HG03439 (cell line): ENCODE data around the gene RFNG.

Experiments
- ATAC-seq: cut with Tn5 transposase; IDR thresholded peaks from one replicate; pipeline ENCODE4 v1.9.1; 2021; ENCODE audit warnings: mild to moderate bottlenecking, moderate library complexity; ENCODE audit not compliant: unreplicated experiment

Gene RFNG

DNA sequence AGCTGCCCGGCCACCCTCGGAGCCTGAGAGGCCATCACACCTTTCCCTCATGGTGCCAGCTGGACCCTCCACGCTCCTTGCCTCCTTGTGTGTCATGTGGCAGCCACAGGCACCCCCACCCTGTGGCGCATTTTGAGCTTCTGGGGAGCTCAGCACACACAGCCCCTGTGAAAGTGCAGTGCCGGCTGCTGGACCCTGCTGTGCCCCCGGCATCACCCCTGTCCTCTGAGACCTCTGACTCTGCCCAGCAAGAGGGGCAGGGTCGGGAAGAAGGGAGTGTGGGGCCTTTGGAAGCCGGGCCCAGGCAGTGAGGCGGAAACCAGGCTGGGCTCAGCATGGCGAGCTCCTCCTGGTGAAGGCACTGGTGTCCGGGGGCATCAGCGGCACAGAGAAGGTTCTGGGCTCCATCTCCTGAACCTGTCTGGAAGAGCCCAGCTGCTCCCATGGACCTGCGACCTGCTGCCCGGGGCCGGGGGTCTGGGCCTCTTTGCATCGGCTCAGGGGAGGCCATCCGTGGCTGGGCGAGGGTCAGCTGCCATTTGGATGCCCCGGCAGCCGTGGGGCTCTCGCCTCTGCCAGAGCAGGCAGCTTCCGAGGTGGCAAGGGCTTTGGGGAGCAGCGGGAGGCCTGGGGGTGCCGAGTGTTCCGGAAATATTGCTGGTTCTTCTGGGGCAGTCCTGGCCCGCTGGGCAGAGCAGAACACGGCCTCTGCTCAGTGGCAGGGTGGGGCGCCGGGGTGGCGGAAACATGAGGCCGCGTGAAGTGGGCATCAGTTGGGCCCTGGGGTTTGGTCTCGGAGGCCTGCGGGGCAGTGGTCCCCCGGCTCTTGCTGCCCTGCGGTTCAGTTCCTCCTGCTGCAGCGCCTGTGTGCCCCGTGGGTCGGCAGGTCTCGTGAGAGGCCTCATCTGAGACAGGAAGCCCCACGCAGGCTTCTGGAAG, 46.8 kb downstream of the RFNG start:
- ATAC-seq, result no peak

DNA sequence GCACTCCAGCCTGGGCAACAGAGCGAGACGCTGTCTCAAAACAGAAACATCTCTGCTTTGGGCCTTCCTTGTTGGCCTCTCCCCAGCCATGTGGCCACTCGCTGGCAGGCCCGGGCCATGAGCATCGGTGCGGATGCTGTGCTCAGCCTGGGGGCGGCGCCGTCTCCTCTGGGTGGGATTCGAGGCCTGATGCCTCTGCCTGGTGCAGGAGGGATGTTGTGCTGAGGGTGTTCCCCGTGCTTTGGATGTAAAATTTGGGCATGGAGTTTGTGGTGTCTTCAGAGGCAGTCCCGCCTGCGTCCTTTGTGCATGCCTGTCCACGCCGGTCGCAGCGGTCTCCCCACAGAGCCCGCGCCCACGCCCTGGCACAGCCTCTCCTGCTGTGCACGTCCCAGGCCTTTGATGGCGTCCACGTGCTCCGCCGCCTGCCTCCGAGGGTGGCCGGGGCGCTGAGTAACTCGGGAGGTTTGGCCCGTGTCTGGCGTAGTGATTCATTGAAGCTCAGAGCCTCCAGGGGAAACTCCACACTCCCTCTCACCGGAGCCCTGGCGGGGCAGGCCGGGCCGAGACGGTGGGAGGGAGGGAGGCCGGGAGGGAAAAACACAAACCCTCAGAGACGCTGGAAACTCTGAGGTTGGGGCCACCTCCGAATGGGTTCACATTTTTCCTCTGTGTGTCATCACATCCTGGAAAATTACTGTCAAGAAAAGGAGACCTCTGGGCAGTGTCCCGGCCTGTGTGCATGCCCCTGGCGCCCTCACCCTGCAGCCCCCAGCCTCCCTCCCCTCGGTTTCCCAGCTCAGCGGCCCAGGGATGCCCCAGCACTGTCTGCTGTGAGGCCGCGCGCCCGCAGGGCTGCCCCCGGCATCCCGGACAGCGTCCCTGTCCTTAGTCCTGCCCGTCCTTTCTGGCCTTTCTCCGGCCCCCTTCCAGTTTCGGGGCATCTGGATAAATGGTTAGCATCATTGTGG, 47.9 kb downstream of the RFNG start:
- ATAC-seq, result no peak

DNA sequence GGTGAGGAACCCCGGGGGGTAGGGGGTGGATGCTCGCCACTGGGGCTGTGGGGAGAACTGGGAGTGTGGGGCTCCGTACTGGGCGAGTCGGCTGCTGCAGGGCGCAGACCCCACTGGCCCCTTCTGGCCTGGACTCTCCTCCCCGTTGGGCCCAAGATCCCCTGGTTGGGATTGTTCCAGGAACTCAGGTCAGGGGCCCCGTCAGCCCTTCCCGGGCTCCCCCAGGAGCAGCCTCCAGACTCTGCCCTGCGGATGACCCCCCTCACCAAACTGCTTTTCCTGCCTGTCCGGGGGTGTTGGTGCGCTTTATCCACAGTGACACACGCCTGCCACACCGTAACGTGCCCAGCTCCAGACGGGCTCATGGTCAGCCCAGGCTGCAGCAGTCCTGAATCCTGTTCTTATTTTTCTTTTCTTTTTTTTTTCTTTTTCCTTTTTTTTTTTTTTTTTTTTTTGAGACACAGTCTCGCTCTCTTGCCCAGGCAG, 50.0 kb downstream of the RFNG start:
- no peak for ATAC-seq

DNA sequence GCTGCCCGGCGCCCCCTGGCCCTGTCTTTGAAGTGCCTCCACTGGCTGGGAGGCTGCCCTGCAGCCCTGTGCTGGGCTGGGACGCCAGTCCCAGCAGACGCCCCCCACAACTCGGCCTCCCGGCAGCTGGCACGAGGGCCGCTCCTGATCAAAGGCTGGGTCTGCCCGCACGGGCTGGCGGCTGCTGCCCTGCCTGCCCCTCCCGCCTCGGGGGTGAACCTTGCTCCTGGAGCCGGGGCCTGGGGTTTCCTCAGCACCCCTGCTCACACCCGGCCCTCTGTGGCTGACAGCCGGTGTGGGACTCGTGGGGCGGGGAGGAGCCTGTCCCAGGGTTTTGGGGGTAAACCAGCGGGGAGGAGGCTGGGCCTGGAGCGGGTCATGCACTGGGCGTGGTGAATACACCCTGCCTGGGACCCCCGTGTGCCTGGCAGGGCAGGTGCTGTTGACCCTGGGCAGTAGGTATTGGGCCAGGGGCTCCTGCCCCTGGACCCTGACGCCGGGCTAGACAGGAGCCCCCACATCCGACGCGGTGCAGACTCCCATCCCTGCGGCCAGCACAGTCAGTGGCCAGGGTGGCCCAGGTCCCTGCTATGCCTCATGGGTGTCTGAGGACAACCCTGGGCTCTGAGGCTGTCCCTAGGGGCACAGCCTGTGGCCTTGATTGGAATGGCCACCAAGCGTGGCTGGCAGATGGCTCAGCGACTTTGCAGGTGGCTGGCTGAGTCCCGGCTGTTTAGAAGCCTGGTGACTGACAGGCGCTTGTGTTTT, 50.6 kb downstream of the RFNG start:
- ATAC-seq, result no peak

DNA sequence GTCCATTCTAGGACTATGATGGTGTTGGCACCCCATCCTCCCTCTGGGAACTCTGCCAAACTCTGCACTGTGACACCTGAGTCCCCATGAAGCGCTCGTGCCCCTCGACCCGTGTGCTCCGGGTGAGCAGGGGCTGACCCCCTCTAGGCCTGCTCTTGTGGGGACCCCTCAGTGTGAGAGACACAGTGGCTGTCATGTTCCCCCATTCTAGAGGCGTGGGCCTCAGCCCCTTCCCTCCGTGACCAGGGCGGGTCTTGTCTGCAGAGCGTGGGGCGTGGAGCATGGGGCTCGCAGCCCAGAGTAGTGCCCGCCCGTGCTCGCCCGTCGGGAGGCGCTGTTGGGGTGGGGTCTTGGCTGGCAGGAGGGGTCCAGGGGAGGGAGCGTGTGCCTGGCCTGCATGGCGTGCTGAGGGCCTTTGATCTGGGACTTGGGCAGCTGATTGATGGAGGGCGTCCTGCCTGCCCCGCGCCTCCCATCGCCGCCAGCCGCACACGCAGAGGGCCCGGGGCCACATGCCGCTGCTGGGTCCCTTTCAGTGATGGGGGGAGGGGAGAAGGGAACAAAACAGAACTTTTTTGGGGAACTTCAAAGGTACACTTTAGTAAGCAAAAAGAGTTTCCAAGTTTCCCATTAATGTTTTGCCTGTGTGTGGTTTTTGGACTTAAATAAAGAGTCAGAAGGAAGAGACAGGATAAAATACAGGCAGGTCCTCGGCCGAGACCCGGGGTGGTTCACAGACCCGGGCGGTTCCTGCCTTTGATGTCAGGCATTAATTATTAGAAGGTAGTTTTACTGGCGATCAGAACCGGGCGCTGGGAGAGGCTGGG, 51.4 kb downstream of the RFNG start:
- no peak for ATAC-seq

DNA sequence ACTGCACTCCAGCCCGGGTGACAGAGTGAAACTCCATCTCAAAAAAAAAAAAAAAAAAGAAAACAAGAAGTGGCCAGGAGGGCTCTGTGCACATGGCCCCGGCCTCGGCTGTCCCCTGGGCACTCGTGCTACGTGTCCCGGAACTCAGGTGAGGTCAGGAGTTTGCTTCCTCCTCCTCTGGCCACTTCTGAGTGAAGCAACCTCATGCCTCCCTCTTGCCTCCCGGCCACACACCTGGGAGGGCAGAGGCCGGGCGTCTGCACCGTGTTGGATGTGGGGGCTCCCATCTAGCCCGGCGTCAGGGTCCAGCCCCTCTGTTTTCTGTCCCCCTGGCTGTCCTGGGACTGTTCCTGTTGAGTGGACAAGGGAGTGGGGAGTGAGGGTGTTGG, 52.0 kb downstream of the RFNG start:
- no peak for ATAC-seq

DNA sequence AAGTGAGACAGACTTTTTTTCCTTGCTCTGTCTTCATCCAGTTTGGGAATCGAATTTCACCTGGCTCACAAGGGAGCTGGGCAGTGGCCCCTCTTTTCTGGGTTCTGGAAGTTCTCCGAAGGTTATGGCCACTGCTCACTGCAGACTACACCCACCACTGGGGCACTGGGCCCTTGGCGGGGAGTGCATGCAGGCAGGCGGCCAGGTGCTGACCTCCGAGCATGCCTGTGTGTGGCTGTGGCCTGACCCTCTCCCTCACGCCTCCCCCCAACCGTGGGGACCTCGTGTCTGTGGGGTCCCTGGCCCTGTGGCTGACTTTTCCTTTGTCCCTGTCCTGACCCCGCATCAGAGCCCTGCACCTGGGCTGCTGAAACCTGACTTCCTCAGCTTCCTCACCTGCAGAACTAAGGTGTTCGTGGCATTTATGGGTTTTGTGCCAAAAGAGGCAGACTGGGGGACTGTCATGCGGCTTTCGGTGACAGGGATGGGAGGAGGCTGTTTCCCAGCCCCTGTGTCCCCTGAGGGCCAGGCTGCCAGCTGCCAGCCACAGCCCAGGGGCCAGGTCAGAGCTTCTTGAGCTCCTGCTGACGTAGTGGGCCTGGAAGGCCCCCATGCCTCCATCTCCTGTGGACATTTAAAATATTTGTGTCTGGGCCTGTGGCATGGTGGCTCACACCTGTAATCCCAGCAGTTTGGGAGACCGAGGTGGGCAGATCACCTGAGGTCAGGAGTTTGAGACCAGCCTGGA, 52.7 kb downstream of the RFNG start:
- ATAC-seq, result no peak

DNA sequence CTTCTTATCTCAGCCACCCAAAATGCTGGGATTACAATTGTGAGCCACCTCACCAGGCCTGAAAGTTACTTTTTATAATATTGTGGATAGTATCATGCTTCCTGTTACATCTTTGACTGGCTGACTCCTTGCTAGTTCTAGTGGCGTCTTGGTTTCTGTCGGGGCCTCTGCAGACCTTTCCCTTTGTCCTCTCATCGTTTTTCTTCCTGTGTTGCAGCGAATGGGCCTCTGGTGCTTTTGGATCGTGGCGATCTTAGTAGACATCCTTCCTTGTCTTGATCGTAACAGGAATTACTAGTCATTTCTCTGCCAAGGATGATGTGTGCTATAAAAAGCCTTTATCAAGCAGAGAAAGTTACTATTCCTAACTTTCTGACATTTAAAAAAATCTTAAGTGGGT, 53.4 kb downstream of the RFNG start:
- ATAC-seq, result no peak
